Sigmoid colon (tissue), 7 donors: ENCODE measurements around the gene SELPLG. TPM values are rescaled to one million over a fixed set of nuclear protein-coding genes. Genes with fewer than 3 reads are reported as not detected.

ENCODE experiments used
- DNase-seq: peaks from one replicate; pipeline ENCODE4 v3.0.0-alpha.2; 2019
- H3K27ac ChIP-seq, 4 donors: fragments of 200-600 bp; sonication (generic); one replicate each; pipeline ENCODE4 v1.5.1; 2016 to 2019; ENCODE audit warnings: mild to moderate bottlenecking in 1 of 4
- H3K27me3 ChIP-seq, 3 donors: fragments of 200-600 bp; sonication (generic); one replicate each; pipeline ENCODE4 v1.5.1; 2019; ENCODE audit warnings: mild to moderate bottlenecking in 1 of 3
- H3K36me3 ChIP-seq, 4 donors: fragments of 200-600 bp; sonication (generic); one replicate each; pipeline ENCODE4 v1.5.1; 2016 to 2019
- H3K4me1 ChIP-seq, 4 donors: fragments of 200-600 bp; sonication (generic); one replicate each; pipeline ENCODE4 v1.5.1; 2017 to 2019
- H3K4me3 ChIP-seq, 4 donors: fragments of 200-600 bp; sonication (generic); one replicate each; pipeline ENCODE4 v1.5.1; 2017 to 2019; ENCODE audit warnings: mild to moderate bottlenecking in 2 of 4, moderate library complexity in 1 of 4
- H3K9me3 ChIP-seq, 4 donors: fragments of 200-600 bp in 3 of 4; sonication (generic) in 3 of 4; one replicate each; pipeline versions ENCODE4 v1.5.1 to v1.6.1; 2013 to 2019
- EP300 ChIP-seq, 4 donors: sonication (generic); formaldehyde crosslinking; IDR thresholded peaks; one replicate each; pipeline ENCODE4 v1.6.1; 2017; ENCODE audit warnings: antibody characterized with exemption in 4 of 4
- POLR2A ChIP-seq, 2 donors: fragments of 450-650 bp; IDR thresholded peaks; one replicate each; pipeline ENCODE4 v1.6.1; 2016; ENCODE audit warnings: antibody characterized with exemption in 2 of 2, mild to moderate bottlenecking in 2 of 2, moderate library complexity in 2 of 2
- POLR2AphosphoS5 ChIP-seq, 4 donors: sonication (generic); formaldehyde crosslinking; IDR thresholded peaks; one replicate each; pipeline ENCODE4 v1.6.1; 2017; ENCODE audit warnings: antibody characterized with exemption in 4 of 4
- WGBS, 2 donors: extraction: QIAGEN DNeasy Blood & Tissue Kit; methylation state at CpG; one replicate each; pipeline ENCODE4 v1.1.7; 2013; 5-methylcytosine and 5-hydroxymethylcytosine counted together
- intact Hi-C: fragments of 100-400 bp; cut with DNase I; formaldehyde crosslinking; loops from one replicate; pipeline ENCODE4 v1.15.1; 2023
- polyA plus RNA-seq, 3 donors: library from polyadenylated mRNA; stranded (reverse); fragments of 200-250 nt; gene quantifications; one replicate each; pipeline ENCODE4 v1.2.3, GENCODE V29; 2013
- total RNA-seq, 4 donors: library from RNA; depleted of rRNA; stranded (reverse); fragments of >200 nt; gene quantifications; one replicate each; pipeline ENCODE4 v1.1.0, GENCODE V29; 2016
- TF ChIP-seq, protein P1 (sequence below), 4 experiments: fragments of 450-650 bp in 3 of 4; fragments of 200-600 bp in 1 of 4; IDR thresholded peaks; one replicate each; pipeline ENCODE4 v1.5.1; 2016 to 2019; ENCODE audit warnings: antibody characterized with exemption in 4 of 4, mild to moderate bottlenecking in 3 of 4, moderate library complexity in 2 of 4
- donor health status: healthy with polysubstance abuse.
- donor health status: Bipolar disorder and iron deficiency.
- donor health status: healthy.

SELPLG gene
- total and polyA plus RNA-seq, 7 donors = 1.8 to 26.1 (median 6.7) TPM

DNA sequence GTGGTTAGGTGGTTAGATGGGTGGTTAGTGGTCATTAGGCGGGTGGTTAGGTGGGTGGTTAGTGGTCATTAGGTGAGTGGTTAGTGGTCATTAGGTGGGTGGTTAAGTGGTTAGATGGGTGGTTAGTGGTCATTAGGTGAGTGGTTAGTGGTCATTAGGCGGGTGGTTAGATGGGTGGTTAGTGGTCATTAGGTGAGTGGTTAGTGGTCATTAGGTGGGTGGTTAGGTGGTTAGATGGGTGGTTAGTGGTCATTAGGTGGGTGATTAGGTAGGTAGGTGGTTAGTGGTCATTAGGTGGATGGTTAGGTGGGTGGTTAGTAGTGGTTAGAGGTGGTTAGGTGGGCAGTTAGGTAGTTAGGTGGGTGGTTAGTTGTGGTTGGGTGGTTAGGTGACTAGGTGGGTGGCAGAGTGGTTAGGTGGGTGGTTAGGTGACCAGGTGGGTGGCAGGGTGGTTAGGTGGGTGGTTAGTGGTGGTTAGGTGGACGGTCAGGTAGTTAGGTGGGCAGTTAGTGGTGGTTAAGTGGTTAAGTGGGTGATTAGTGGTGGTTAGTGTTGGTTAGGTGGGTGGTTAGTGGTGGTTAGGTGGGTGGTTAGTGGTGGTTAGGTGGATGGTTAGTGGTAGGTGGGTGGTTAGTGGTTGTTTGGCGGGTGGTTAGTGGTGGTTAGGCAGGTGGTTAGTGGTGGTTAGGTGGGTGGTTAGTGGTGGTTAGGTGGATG lies 27.8 kb downstream of the SELPLG start:
- Histone ChIP-seq H3K27ac (no peak overlapping the region), H3K27me3 (no peaks in the 10 kb centered on the region), H3K4me1 (peaks cover 0 to 7% (median 3%) of the 10 kb centered on the region in 4 donors), H3K9me3 (no peaks in the 10 kb centered on the region), H3K36me3 (no peaks in the 10 kb centered on the region), H3K4me3 (no peak overlapping the region)
- DNase-seq = no peak
- no peak for TF ChIP-seq POLR2AphosphoS5 (IDR thresholded peaks at IDR 0.05)
- no peak for TF ChIP-seq POLR2A (IDR thresholded peaks at IDR 0.05)
- TF ChIP-seq, protein P1, sequence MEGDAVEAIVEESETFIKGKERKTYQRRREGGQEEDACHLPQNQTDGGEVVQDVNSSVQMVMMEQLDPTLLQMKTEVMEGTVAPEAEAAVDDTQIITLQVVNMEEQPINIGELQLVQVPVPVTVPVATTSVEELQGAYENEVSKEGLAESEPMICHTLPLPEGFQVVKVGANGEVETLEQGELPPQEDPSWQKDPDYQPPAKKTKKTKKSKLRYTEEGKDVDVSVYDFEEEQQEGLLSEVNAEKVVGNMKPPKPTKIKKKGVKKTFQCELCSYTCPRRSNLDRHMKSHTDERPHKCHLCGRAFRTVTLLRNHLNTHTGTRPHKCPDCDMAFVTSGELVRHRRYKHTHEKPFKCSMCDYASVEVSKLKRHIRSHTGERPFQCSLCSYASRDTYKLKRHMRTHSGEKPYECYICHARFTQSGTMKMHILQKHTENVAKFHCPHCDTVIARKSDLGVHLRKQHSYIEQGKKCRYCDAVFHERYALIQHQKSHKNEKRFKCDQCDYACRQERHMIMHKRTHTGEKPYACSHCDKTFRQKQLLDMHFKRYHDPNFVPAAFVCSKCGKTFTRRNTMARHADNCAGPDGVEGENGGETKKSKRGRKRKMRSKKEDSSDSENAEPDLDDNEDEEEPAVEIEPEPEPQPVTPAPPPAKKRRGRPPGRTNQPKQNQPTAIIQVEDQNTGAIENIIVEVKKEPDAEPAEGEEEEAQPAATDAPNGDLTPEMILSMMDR (IDR thresholded peaks at IDR 0.05) = no peak
- no peak for TF ChIP-seq EP300 (IDR thresholded peaks at IDR 0.05)
- intact Hi-C loops = no loop called here
- WGBS, 2 donors = 90 to 92% methylated on average over 4 of the region's 4 CpGs

DNA sequence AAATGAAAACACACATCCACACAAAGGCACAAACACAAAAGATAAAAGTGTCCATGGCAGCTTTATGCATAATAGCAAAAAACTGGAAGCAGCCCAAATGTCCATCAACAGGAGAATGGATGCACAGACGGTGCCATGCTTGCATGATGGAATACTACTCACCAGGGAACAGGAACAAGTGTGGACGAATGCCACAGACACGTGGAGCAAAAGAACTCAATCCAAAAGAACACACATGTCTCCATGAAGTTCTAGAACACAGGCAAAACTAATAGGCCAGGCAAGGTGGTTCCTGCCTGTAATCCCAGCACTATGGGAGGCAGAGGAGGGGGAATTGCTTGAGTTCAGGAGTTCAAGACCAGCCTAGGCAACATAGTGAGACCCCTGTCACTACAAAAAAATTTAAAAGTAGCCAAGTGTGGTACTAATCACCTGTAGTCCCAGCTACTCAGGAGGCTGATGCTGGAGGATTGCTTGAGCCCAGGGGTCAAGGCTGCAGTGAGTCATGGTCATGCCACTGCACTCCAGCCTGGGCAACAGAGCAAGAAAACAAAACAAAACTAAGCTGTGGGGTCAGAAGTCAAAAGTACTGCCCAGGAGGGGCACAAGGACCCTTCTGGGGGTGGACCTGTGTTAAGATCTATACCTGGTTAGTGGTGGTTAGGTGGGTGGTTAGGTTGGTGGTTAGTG lies 28.5 kb downstream of the SELPLG start:
- Histone ChIP-seq H3K9me3 (no peaks in the 10 kb centered on the region), H3K27ac (no peak overlapping the region), H3K4me3 (no peak overlapping the region), H3K4me1 (peaks cover 0 to 7% (median 3%) of the 10 kb centered on the region in 4 donors), H3K27me3 (no peaks in the 10 kb centered on the region), H3K36me3 (no peaks in the 10 kb centered on the region)
- intact Hi-C loops = no loop called here
- no peak for DNase-seq
- no peak for TF ChIP-seq POLR2A (IDR thresholded peaks at IDR 0.05)
- TF ChIP-seq, protein P1 (IDR thresholded peaks at IDR 0.05) = no peak
- no peak for TF ChIP-seq EP300 (IDR thresholded peaks at IDR 0.05)
- TF ChIP-seq POLR2AphosphoS5 (IDR thresholded peaks at IDR 0.05) = no peak
- WGBS, 2 donors = 46 to 80% methylated on average over 3 of the region's 3 CpGs

DNA sequence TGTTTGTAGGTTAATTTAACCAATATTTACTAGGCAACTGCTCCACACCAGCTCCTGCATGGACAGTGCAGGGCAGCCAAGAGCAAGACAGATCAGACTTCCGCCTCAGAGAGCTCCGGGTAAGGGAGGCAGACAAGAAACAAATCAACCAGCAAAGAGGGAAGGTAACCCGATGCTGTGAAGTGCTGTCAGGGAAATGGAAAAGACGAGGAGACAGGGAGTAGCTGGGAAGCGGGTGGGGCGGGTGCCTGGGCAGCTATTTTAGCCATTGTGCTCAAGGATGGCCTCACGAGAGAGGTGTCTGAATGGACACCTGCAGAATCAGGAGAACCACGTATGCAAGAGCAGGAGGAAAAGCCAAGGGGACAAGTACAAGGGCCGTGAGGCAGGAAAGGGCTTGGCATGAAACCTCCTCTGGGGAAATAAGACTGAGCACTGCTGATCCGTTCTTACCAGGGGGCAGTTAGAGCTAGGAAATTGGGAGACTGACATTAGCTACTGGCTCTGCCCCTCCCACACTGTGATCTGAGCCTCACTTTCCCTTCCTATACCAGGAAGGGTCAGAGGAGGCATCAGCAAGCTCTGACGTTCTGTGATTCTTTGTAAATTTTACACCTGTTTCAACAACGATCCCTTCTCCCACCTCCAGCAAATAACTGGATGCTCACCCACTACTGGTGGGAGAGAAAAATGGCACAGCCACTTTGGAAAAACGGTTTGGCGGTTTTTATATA lies 29.3 kb downstream of the SELPLG start:
- no peaks in the 10 kb centered on the region for H3K36me3 ChIP-seq
- TF ChIP-seq, protein P1 (IDR thresholded peaks at IDR 0.05) = no peak
- TF ChIP-seq EP300 (IDR thresholded peaks at IDR 0.05) (no peak), POLR2AphosphoS5 (IDR thresholded peaks at IDR 0.05) (no peak), POLR2A (IDR thresholded peaks at IDR 0.05) (no peak)
- no peaks in the 10 kb centered on the region for H3K27me3 ChIP-seq
- no peak overlapping the region for H3K4me3 ChIP-seq
- WGBS, 2 donors = 39 to 64% methylated on average over 14 of the region's 14 CpGs
- no peak overlapping the region for H3K27ac ChIP-seq
- no peaks in the 10 kb centered on the region for H3K9me3 ChIP-seq
- intact Hi-C loops = no loop called here
- peaks cover 0 to 1% (median under 1%) of the 10 kb centered on the region in 4 donors for H3K4me1 ChIP-seq
- DNase-seq = no peak

DNA sequence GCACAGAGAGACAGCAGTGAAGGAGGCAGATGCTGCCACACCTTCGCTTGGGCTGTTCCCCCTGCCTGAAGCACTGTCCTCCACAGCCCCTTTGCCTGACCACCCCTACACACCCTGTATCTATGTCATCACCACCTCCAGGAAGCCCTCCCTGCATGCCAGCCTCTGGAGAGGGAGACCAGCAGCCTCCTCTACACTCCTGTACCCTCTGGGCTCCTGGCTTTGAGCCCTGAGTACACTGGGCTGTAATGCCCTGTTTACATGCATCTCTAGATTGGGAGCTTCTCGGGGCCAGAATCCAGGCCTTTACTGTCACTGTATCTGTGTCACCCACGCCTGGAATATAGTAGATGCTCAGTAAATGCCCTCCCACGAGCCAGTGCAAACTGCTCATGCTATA lies 30.0 kb downstream of the SELPLG start:
- DNase-seq = no peak
- H3K36me3 ChIP-seq = no peaks in the 10 kb centered on the region
- no peaks in the 10 kb centered on the region for H3K27me3 ChIP-seq
- intact Hi-C loops = no loop called here
- WGBS, 2 donors = 72 to 86% methylated on average over 4 of the region's 4 CpGs
- TF ChIP-seq, protein P1 (IDR thresholded peaks at IDR 0.05) = no peak
- TF ChIP-seq EP300 (IDR thresholded peaks at IDR 0.05) = no peak
- TF ChIP-seq POLR2AphosphoS5 (IDR thresholded peaks at IDR 0.05) = no peak
- TF ChIP-seq POLR2A (IDR thresholded peaks at IDR 0.05) = no peak
- H3K9me3 ChIP-seq = no peaks in the 10 kb centered on the region
- no peaks in the 10 kb centered on the region for H3K4me1 ChIP-seq
- no peak overlapping the region for H3K4me3 ChIP-seq
- H3K27ac ChIP-seq = no peak overlapping the region
